HEK293 (cell line): ENCODE data around the gene ZNF467.

Experiments
- CTCF ChIA-PET: fragments of 350-600 bp; formaldehyde crosslinking; extraction: SDS; loops from one replicate; lab custom pipeline; 2021; ENCODE audit warnings: antibody characterized with exemption; lab: Yijun Ruan, JAX
- POLR2A ChIA-PET: fragments of 300-600 bp; formaldehyde crosslinking; extraction: SDS; loops from one replicate; lab custom pipeline; 2020; ENCODE audit warnings: antibody characterized with exemption, inconsistent platforms; lab: Yijun Ruan, JAX
- H3K27ac ChIP-seq: fragments of 200-500 bp; sonication (Bioruptor generic); 2 replicates; pipeline ENCODE4 v1.5.1; 2014; ENCODE audit warnings: low read depth, low read length, control low read depth, inconsistent platforms; ENCODE audit errors: extremely low read depth
- H3K36me3 ChIP-seq, 2 experiments: fragments of 200-500 bp in 1 of 2; sonication (Bioruptor generic) in 1 of 2; 1 replicate in 1 of 2; 2 replicates in 1 of 2; pipeline ENCODE4 v1.5.1; 2014 to 2017; ENCODE audit warnings: inconsistent platforms in 2 of 2, low read length in 2 of 2; ENCODE audit not compliant: control insufficient read depth in 2 of 2, insufficient read depth in 1 of 2
- H3K4me1 ChIP-seq: fragments of 200-500 bp; sonication (Bioruptor generic); 2 replicates; pipeline ENCODE4 v1.5.1; 2014; ENCODE audit warnings: mild to moderate bottlenecking, low read length, inconsistent platforms; ENCODE audit not compliant: control insufficient read depth, insufficient read depth
- H3K4me3 ChIP-seq: 2 replicates; pipeline ENCODE4 v1.5.1; 2011; ENCODE audit warnings: low read depth, mild to moderate bottlenecking, control low read depth, low read length, moderate library complexity
- H3K9me3 ChIP-seq: fragments of 200-500 bp; sonication (Bioruptor generic); 2 replicates; pipeline ENCODE4 v1.5.1; 2014; ENCODE audit warnings: low read depth, low read length, inconsistent platforms; ENCODE audit not compliant: control insufficient read depth, insufficient read depth
- GLIS2 ChIP-seq: fragments of 450-650 bp; formaldehyde crosslinking; IDR thresholded peaks from 2 replicates; pipeline ENCODE4 v1.5.1; 2016; ENCODE audit warnings: missing biosample characterization, missing genetic modification characterization
- HOXA7 ChIP-seq: sonication (generic); formaldehyde crosslinking; IDR thresholded peaks from 2 replicates; pipeline ENCODE4 v1.8.1; 2022; ENCODE audit warnings: missing genetic modification reagents, borderline replicate concordance
- IKZF3 ChIP-seq: fragments of 450-650 bp; IDR thresholded peaks from 2 replicates; pipeline ENCODE4 v1.5.0; 2018; ENCODE audit warnings: missing biosample characterization, mild to moderate bottlenecking, missing genetic modification characterization, moderate library complexity
- KLF7 ChIP-seq: fragments of 450-650 bp; formaldehyde crosslinking; IDR thresholded peaks from 2 replicates; pipeline ENCODE4 v1.5.1; 2016; ENCODE audit warnings: missing biosample characterization, missing genetic modification characterization, borderline replicate concordance
- MZF1 ChIP-seq: fragments of 450-650 bp; formaldehyde crosslinking; IDR thresholded peaks from 2 replicates; pipeline ENCODE4 v1.5.1; 2017; ENCODE audit warnings: missing biosample characterization, missing genetic modification characterization, borderline replicate concordance
- SALL2 ChIP-seq: fragments of 450-650 bp; formaldehyde crosslinking; IDR thresholded peaks from 2 replicates; pipeline ENCODE4 v1.5.0; 2017; ENCODE audit warnings: missing biosample characterization, mild to moderate bottlenecking, missing genetic modification characterization, borderline replicate concordance
- SP7 ChIP-seq: fragments of 450-650 bp; formaldehyde crosslinking; IDR thresholded peaks from 2 replicates; pipeline ENCODE4 v1.5.1; 2016; ENCODE audit warnings: missing biosample characterization, missing genetic modification characterization
- ZBTB1 ChIP-seq: fragments of 450-650 bp; formaldehyde crosslinking; IDR thresholded peaks from 2 replicates; pipeline ENCODE4 v1.5.1; 2016; ENCODE audit warnings: missing biosample characterization, missing genetic modification characterization
- ZBTB8A ChIP-seq: fragments of 450-650 bp; formaldehyde crosslinking; IDR thresholded peaks from 2 replicates; pipeline ENCODE4 v1.5.1; 2016; ENCODE audit warnings: missing biosample characterization, missing genetic modification characterization
- ZFP3 ChIP-seq: fragments of 450-650 bp; formaldehyde crosslinking; IDR thresholded peaks from 2 replicates; pipeline ENCODE4 v1.5.1; 2016; ENCODE audit warnings: low read depth, missing biosample characterization, missing genetic modification characterization
- ZNF140 ChIP-seq: fragments of 450-650 bp; formaldehyde crosslinking; IDR thresholded peaks from 2 replicates; pipeline ENCODE4 v1.5.1; 2016; ENCODE audit warnings: missing biosample characterization, missing genetic modification characterization
- ZNF16 ChIP-seq: fragments of 450-650 bp; formaldehyde crosslinking; IDR thresholded peaks from 2 replicates; pipeline ENCODE4 v1.5.1; 2016; ENCODE audit warnings: low read depth, missing biosample characterization, missing genetic modification characterization
- ZNF184 ChIP-seq: fragments of 450-650 bp; IDR thresholded peaks from 2 replicates; pipeline ENCODE4 v1.5.1; 2018; ENCODE audit warnings: missing biosample characterization, mild to moderate bottlenecking, missing genetic modification characterization
- ZNF354C ChIP-seq: fragments of 450-650 bp; formaldehyde crosslinking; IDR thresholded peaks from 2 replicates; pipeline ENCODE4 v1.5.1; 2016; ENCODE audit warnings: missing biosample characterization, missing genetic modification characterization, low read depth, borderline replicate concordance
- ZNF423 ChIP-seq: fragments of 450-650 bp; formaldehyde crosslinking; IDR thresholded peaks from 2 replicates; pipeline ENCODE4 v1.5.1; 2016; ENCODE audit warnings: missing biosample characterization, missing genetic modification characterization
- ZNF48 ChIP-seq: fragments of 450-650 bp; formaldehyde crosslinking; IDR thresholded peaks from 2 replicates; pipeline ENCODE4 v1.5.1; 2016; ENCODE audit warnings: missing biosample characterization, missing genetic modification characterization
- ZNF544 ChIP-seq: fragments of 450-650 bp; formaldehyde crosslinking; IDR thresholded peaks from 2 replicates; pipeline ENCODE4 v1.5.0; 2017; ENCODE audit warnings: missing biosample characterization, missing genetic modification characterization
- ZNF558 ChIP-seq: fragments of 450-650 bp; formaldehyde crosslinking; IDR thresholded peaks from 2 replicates; pipeline ENCODE4 v1.5.1; 2016; ENCODE audit warnings: missing biosample characterization, missing genetic modification characterization
- ZNF585B ChIP-seq: fragments of 450-650 bp; formaldehyde crosslinking; IDR thresholded peaks from 2 replicates; pipeline ENCODE4 v1.5.1; 2016; ENCODE audit warnings: missing biosample characterization, missing genetic modification characterization
- ZNF610 ChIP-seq: fragments of 450-650 bp; formaldehyde crosslinking; IDR thresholded peaks from 2 replicates; pipeline ENCODE4 v1.5.1; 2016; ENCODE audit warnings: missing biosample characterization, missing genetic modification characterization, borderline replicate concordance
- ZNF664 ChIP-seq: fragments of 450-650 bp; formaldehyde crosslinking; IDR thresholded peaks from 2 replicates; pipeline ENCODE4 v1.5.1; 2016; ENCODE audit warnings: missing biosample characterization, missing genetic modification characterization
- ZNF785 ChIP-seq: fragments of 450-650 bp; formaldehyde crosslinking; IDR thresholded peaks from 2 replicates; pipeline ENCODE4 v1.5.1; 2016; ENCODE audit warnings: missing biosample characterization, missing genetic modification characterization
- ZSCAN23 ChIP-seq: fragments of 450-650 bp; formaldehyde crosslinking; IDR thresholded peaks from 2 replicates; pipeline ENCODE4 v1.5.1; 2016; ENCODE audit warnings: missing biosample characterization, missing genetic modification characterization
- TF ChIP-seq, protein P1 (sequence below): fragments of 450-650 bp; formaldehyde crosslinking; optimal IDR thresholded peaks from 2 replicates; pipeline ENCODE3; 2016; ENCODE audit warnings: missing biosample characterization, mild to moderate bottlenecking, missing genetic modification characterization
- TF ChIP-seq, protein P2 (sequence below): fragments of 450-650 bp; formaldehyde crosslinking; IDR thresholded peaks from 2 replicates; pipeline ENCODE4 v1.5.1; 2016; ENCODE audit warnings: missing biosample characterization, missing genetic modification characterization
- TF ChIP-seq, protein P3 (sequence below): sonication (generic); formaldehyde crosslinking; IDR thresholded peaks from 2 replicates; pipeline ENCODE4 v1.8.1; 2022; ENCODE audit warnings: mild to moderate bottlenecking, moderate library complexity, missing genetic modification reagents
- TF ChIP-seq, protein P4 (sequence below): fragments of 450-650 bp; formaldehyde crosslinking; IDR thresholded peaks from 2 replicates; pipeline ENCODE4 v1.5.1; 2016; ENCODE audit warnings: missing biosample characterization, missing genetic modification characterization
- TF ChIP-seq, protein P5 (sequence below): fragments of 450-650 bp; formaldehyde crosslinking; conservative IDR thresholded peaks from 2 replicates; pipeline ENCODE4 v1.5.1; 2016; ENCODE audit warnings: low read depth, missing biosample characterization, missing genetic modification characterization

ZNF467 gene

DNA sequence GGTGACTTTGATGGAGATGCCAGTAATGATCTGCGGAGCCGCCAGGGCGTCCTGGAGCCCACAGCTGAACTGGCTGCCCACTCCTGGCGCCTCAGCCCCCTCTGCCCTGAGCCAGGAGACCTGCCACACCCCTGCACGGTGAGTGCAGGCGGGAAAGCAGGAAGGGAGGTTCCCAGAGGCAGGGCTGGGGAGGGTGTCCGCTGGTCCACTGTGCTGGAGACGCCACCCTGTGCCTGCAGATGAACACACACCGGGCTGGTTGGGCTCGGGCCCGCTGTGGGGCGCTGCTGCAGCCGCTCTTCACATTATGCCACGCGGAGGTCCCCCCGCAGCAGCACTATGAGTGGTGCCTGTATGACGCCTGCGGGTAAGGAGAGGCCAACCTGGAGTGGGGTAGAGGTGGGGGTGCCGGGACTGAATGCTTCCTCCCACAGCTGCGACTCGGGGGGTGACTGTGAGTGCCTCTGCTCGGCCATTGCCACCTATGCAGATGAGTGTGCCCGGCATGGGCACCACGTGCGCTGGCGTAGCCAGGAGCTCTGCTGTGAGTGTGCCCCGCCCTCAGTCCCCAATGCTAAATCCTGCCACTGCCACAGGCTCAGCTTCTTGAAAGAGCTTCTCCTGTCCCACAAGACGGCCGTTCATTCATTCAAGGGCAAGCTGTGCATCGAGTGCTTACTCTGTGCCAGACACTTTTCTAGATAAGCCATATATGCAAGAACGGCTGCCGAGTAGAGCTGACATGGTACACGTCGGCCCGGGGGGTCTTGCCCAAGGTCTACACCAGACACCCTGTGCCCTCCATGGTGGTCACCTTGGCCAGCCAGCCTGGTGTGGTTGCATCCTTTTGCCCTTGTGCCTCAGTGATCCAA is 14.3 kb upstream of the ZNF467 start:
- no peak overlapping the region for H3K27ac ChIP-seq
- POLR2A ChIA-PET, result interaction anchor here (0.6 kb wide), 1 partner anchor 61 kb away, joined by 4 read pairs; no protein-coding TSS in a partner anchor
- no peak for TF ChIP-seq MZF1 (tag by site-specific recombination)
- TF ChIP-seq ZBTB1 (tag by site-specific recombination), result no peak
- TF ChIP-seq ZNF184 (tag by site-specific recombination), result no peak
- no peak for TF ChIP-seq ZNF558 (tag by site-specific recombination)
- TF ChIP-seq KLF7 (tag by site-specific recombination), result peak; percentile 34; the same call in 1 of the 2 replicates
- 0 out of 2 replicates have a peak, but pooled peaks have one; percentile 23 for TF ChIP-seq ZNF423 (tag by site-specific recombination)
- TF ChIP-seq ZFP3 (tag by site-specific recombination), result no peak
- TF ChIP-seq ZNF48 (tag by site-specific recombination), result no peak
- TF ChIP-seq, protein P1, sequence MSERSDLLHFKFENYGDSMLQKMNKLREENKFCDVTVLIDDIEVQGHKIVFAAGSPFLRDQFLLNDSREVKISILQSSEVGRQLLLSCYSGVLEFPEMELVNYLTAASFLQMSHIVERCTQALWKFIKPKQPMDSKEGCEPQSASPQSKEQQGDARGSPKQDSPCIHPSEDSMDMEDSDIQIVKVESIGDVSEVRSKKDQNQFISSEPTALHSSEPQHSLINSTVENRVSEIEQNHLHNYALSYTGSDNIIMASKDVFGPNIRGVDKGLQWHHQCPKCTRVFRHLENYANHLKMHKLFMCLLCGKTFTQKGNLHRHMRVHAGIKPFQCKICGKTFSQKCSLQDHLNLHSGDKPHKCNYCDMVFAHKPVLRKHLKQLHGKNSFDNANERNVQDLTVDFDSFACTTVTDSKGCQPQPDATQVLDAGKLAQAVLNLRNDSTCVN (tag by site-specific recombination), result no peak
- TF ChIP-seq HOXA7 (CRISPR knock-in tag), result no peak
- TF ChIP-seq IKZF3 (tag by site-specific recombination), result no peak
- TF ChIP-seq, protein P2, sequence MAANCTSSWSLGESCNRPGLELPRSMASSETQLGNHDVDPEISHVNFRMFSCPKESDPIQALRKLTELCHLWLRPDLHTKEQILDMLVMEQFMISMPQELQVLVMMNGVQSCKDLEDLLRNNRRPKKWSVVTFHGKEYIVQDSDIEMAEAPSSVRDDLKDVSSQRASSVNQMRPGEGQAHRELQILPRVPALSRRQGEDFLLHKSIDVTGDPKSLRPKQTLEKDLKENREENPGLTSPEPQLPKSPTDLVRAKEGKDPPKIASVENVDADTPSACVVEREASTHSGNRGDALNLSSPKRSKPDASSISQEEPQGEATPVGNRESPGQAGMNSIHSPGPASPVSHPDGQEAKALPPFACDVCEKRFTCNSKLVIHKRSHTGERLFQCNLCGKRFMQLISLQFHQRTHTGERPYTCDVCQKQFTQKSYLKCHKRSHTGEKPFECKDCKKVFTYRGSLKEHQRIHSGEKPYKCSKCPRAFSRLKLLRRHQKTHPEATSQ (tag by site-specific recombination), result no peak
- TF ChIP-seq, protein P3, sequence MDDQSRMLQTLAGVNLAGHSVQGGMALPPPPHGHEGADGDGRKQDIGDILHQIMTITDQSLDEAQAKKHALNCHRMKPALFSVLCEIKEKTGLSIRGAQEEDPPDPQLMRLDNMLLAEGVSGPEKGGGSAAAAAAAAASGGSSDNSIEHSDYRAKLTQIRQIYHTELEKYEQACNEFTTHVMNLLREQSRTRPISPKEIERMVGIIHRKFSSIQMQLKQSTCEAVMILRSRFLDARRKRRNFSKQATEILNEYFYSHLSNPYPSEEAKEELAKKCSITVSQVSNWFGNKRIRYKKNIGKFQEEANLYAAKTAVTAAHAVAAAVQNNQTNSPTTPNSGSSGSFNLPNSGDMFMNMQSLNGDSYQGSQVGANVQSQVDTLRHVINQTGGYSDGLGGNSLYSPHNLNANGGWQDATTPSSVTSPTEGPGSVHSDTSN (CRISPR knock-in tag), result no peak
- TF ChIP-seq, protein P4, sequence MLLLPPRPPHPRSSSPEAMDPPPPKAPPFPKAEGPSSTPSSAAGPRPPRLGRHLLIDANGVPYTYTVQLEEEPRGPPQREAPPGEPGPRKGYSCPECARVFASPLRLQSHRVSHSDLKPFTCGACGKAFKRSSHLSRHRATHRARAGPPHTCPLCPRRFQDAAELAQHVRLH, result no peak
- no peak for TF ChIP-seq ZNF354C
- peak; percentile 57 for TF ChIP-seq ZBTB8A (tag by site-specific recombination)
- TF ChIP-seq, protein P5, sequence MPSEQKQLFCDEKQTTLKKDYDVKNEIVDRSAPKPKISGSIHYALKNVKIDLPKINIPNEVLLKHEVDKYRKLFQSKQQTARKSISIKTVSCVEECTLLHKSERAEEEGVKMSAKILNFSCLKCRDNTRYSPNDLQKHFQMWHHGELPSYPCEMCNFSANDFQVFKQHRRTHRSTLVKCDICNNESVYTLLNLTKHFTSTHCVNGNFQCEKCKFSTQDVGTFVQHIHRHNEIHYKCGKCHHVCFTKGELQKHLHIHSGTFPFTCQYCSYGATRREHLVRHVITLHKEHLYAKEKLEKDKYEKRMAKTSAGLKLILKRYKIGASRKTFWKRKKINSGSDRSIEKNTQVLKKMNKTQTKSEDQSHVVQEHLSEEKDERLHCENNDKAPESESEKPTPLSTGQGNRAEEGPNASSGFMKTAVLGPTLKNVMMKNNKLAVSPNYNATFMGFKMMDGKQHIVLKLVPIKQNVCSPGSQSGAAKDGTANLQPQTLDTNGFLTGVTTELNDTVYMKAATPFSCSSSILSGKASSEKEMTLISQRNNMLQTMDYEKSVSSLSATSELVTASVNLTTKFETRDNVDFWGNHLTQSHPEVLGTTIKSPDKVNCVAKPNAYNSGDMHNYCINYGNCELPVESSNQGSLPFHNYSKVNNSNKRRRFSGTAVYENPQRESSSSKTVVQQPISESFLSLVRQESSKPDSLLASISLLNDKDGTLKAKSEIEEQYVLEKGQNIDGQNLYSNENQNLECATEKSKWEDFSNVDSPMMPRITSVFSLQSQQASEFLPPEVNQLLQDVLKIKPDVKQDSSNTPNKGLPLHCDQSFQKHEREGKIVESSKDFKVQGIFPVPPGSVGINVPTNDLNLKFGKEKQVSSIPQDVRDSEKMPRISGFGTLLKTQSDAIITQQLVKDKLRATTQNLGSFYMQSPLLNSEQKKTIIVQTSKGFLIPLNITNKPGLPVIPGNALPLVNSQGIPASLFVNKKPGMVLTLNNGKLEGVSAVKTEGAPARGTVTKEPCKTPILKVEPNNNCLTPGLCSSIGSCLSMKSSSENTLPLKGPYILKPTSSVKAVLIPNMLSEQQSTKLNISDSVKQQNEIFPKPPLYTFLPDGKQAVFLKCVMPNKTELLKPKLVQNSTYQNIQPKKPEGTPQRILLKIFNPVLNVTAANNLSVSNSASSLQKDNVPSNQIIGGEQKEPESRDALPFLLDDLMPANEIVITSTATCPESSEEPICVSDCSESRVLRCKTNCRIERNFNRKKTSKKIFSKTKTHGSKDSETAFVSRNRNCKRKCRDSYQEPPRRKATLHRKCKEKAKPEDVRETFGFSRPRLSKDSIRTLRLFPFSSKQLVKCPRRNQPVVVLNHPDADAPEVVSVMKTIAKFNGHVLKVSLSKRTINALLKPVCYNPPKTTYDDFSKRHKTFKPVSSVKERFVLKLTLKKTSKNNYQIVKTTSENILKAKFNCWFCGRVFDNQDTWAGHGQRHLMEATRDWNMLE (tag by site-specific recombination), result no peak
- TF ChIP-seq SALL2 (tag by site-specific recombination), result no peak
- TF ChIP-seq ZNF544 (tag by site-specific recombination), result no peak
- no peak for TF ChIP-seq ZNF785
- peak; percentile 86 for TF ChIP-seq ZNF610 (tag by site-specific recombination)
- TF ChIP-seq ZSCAN23 (tag by site-specific recombination), result no peak
- no peak for TF ChIP-seq ZNF16 (tag by site-specific recombination)
- TF ChIP-seq SP7 (tag by site-specific recombination), result no peak
- TF ChIP-seq ZNF585B (tag by site-specific recombination), result no peak
- no peak for TF ChIP-seq ZNF140 (tag by site-specific recombination)
- TF ChIP-seq ZNF664 (tag by site-specific recombination), result no peak
- TF ChIP-seq GLIS2, result peak; percentile 71

More for the DNA sequence above, 14.3 kb upstream of the ZNF467 start:
- Histone ChIP-seq H3K4me3 (no peak overlapping the region), H3K36me3 (no peaks in the 10 kb centered on the region), H3K9me3 (no peaks in the 10 kb centered on the region), H3K4me1 (no peaks in the 10 kb centered on the region)
- CTCF ChIA-PET, result interaction anchor here (0.6 to 3.2 kb wide), 5 partner anchors 13 to 1472 kb away, joined by 3 to 20 read pairs (median 3); no protein-coding TSS in a partner anchor
